MM.1S (cell line): ENCODE data around the gene NET1.

Source experiments
- EZH2 ChIP-seq: fragments of 300-600 bp; sonication (generic); optimal IDR thresholded peaks from 2 replicates; pipeline ENCODE3; 2017; ENCODE audit warnings: low read depth, mild to moderate bottlenecking, antibody characterized with exemption, low read length, mixed read lengths
- TF ChIP-seq, protein P1 (sequence below): fragments of 300-600 bp; sonication (generic); IDR thresholded peaks from 2 replicates; pipeline ENCODE4 v1.5.1; 2016; ENCODE audit warnings: antibody characterized with exemption, low read length, mixed read lengths

DNA sequence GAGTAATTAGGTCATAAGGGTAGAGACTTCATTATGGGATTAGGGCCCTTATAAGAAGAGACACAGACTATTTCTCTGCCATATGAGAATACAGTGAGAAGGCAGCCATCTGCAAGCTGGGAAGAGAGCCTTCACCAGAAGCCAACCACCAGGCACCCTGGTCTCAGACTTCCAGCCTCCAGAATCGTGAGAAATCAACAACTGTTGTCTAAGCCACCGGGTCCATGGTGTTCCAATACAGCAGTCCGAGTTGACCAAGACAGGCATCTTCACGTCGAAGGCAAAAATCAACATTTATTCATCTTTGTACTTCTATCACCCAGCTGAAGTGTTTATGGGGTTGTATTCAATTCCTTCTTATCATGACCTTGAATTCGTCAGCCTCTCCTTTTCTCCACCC lies 13.0 kb upstream of the NET1 start:
- TF ChIP-seq, protein P1, sequence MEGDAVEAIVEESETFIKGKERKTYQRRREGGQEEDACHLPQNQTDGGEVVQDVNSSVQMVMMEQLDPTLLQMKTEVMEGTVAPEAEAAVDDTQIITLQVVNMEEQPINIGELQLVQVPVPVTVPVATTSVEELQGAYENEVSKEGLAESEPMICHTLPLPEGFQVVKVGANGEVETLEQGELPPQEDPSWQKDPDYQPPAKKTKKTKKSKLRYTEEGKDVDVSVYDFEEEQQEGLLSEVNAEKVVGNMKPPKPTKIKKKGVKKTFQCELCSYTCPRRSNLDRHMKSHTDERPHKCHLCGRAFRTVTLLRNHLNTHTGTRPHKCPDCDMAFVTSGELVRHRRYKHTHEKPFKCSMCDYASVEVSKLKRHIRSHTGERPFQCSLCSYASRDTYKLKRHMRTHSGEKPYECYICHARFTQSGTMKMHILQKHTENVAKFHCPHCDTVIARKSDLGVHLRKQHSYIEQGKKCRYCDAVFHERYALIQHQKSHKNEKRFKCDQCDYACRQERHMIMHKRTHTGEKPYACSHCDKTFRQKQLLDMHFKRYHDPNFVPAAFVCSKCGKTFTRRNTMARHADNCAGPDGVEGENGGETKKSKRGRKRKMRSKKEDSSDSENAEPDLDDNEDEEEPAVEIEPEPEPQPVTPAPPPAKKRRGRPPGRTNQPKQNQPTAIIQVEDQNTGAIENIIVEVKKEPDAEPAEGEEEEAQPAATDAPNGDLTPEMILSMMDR = no peak
- no peak for TF ChIP-seq EZH2
